ENCODE results near the gene MRNIP. TPM values are rescaled to one million over a fixed set of nuclear protein-coding genes. Genes with fewer than 3 reads are reported as not detected.

The MRNIP gene
- total and polyA plus RNA-seq, 12 donors = 6.6 to 45.1 (median 12.7) TPM

DNA sequence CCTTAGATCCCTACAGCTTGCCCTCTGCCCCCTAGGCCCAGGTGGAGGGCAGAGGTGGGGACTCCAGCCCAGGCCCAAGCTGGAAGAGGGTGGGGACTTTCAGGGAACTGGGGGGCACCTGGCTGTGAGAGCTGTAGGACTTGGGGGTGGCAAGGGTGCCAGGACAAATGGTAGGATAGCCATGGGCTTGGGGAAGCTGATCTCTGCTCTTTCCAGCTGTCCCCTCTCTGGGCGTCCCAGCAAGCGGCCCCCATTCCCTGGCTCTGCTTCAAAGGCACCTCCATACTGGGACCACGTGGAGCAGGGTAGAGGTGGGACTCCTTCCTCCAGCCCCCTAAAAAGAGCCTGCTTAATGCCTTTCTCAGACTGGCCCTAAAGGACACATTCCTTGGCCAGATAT is 64.4 kb downstream of the MRNIP start:
- Histone ChIP-seq H3K4me1 (peaks cover 33 to 56% (median 54%) of the 10 kb centered on the region in 9 donors), H3K27me3 (no peaks in the 10 kb centered on the region), H3K4me3 (peak overlapping the region in 8 of 10 donors; percentile 3 to 76 (median 64)), H3K9me3 (no peaks in the 10 kb centered on the region), H3K27ac (peak overlapping the region; percentile 32 to 92 (median 82)), H3K36me3 (peaks cover 0 to 22% (median 20%) of the 10 kb centered on the region in 9 donors)
- intact Hi-C loops (cut with DNase I) = loop anchor here in 3 of 10 donors (1.0 to 2.0 kb wide), 2 partner anchors 31 kb away; no protein-coding TSS in a partner anchor
- ATAC-seq (no peak), DNase-seq (no peak)
- TF ChIP-seq, protein P1, sequence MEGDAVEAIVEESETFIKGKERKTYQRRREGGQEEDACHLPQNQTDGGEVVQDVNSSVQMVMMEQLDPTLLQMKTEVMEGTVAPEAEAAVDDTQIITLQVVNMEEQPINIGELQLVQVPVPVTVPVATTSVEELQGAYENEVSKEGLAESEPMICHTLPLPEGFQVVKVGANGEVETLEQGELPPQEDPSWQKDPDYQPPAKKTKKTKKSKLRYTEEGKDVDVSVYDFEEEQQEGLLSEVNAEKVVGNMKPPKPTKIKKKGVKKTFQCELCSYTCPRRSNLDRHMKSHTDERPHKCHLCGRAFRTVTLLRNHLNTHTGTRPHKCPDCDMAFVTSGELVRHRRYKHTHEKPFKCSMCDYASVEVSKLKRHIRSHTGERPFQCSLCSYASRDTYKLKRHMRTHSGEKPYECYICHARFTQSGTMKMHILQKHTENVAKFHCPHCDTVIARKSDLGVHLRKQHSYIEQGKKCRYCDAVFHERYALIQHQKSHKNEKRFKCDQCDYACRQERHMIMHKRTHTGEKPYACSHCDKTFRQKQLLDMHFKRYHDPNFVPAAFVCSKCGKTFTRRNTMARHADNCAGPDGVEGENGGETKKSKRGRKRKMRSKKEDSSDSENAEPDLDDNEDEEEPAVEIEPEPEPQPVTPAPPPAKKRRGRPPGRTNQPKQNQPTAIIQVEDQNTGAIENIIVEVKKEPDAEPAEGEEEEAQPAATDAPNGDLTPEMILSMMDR (IDR thresholded peaks at IDR 0.05) = no peak
- 68 to 81% methylated on average over 3 of the region's 3 CpGs for WGBS, 2 donors

- Histone ChIP-seq H3K4me1 (peaks cover 33 to 56% (median 54%) of the 10 kb centered on the region in 9 donors), H3K9me3 (no peaks in the 10 kb centered on the region), H3K27me3 (no peaks in the 10 kb centered on the region), H3K36me3 (peaks cover 0 to 17% (median 14%) of the 10 kb centered on the region in 9 donors), H3K27ac (peak within 1 kb of the TSS; percentile 32 to 92 (median 82)), H3K4me3 (peak within 1 kb of the TSS in 8 of 10 donors; percentile 11 to 84 (median 67))
- intact Hi-C loops (cut with DNase I) = loop anchor here in 3 of 10 donors (1.0 to 2.0 kb wide), 2 partner anchors 30 to 31 kb away; no protein-coding TSS in a partner anchor
- TF ChIP-seq, protein P1 (IDR thresholded peaks at IDR 0.05) = no peak
- peak; percentile 84 to 86 for DNase-seq
- peak; percentile 53 to 83 (median 74) for ATAC-seq
- WGBS, 2 donors = 24 to 26% methylated on average over 15 to 19 of the region's 19 CpGs
Measured at GRCh38 chr5:179793468-179794139, 65.0 kb downstream of the MRNIP start, which contains the start of gene LTC4S. LTC4S (plus strand) TSS chr5:179793986; CDS start chr5:179794081, 95 bp downstream.

GRCh38 chr5:179792612-179793467 is 65.8 kb downstream of the MRNIP start:
- peak overlapping the region; percentile 32 to 92 (median 82) for H3K27ac ChIP-seq
- TF ChIP-seq, protein P1 (IDR thresholded peaks at IDR 0.05) = no peak
- peaks cover 0 to 9% (median 7%) of the 10 kb centered on the region in 9 donors for H3K36me3 ChIP-seq
- DNase-seq = peak in 1 of 2 donors; percentile 49
- WGBS, 2 donors = 72 to 88% methylated on average over 24 of the region's 24 CpGs
- peaks cover 33 to 56% (median 54%) of the 10 kb centered on the region in 9 donors for H3K4me1 ChIP-seq
- H3K9me3 ChIP-seq = no peaks in the 10 kb centered on the region
- H3K4me3 ChIP-seq = peak overlapping the region in 4 of 10 donors; percentile 65 to 76 (median 67)
- intact Hi-C loops (cut with DNase I) = no loop called here
- no peaks in the 10 kb centered on the region for H3K27me3 ChIP-seq
- ATAC-seq = peak in 6 of 8 donors; percentile 2 to 17 (median 7)
